T-helper 22 cell (primary cell): ENCODE measurements around the gene RBM44.

Experiments
- DNase-seq: peaks from one replicate; pipeline ENCODE4 v3.0.0-alpha.2; 2020; ENCODE audit warnings: low read depth

Gene RBM44

GRCh38 chr2:237886685-237887481 lies 88.3 kb downstream of the RBM44 start:
- DNase-seq: no peak

DNA sequence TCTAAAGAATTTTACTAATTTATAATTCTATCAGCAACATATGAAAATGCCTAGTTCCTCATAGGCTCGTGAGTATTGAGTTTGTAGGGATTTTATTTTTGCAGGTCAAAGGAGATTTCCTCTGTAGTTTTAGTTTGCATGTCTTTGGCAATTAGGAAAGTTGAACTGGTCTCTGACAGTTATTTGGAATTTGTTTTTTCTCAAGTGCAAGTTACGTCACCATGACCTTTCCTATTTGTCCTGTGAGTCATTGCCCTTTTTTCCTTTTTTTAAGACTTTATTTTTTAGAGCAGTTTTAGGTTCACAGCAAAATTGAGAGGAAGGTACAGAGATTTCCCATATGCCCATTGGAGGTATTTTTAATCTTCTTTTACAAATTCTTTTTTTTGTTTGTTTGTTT lies 89.8 kb downstream of the RBM44 start:
- DNase-seq: no peak

- no peak for DNase-seq
Observed at GRCh38 chr2:237889016-237889415, 90.4 kb downstream of the RBM44 start.

- DNase-seq: no peak
Observed at GRCh38 chr2:237889811-237890210, 91.2 kb downstream of the RBM44 start.
